GM21619 (cell line): ENCODE results near the gene CEP350.
A peak's percentile ranks its signal among the peaks of the same experiment; 100 is the strongest.

Experiments used
- ATAC-seq: cut with Tn5 transposase; IDR thresholded peaks from one replicate; pipeline ENCODE4 v1.9.1; 2021; ENCODE audit not compliant: unreplicated experiment

The CEP350 gene

DNA sequence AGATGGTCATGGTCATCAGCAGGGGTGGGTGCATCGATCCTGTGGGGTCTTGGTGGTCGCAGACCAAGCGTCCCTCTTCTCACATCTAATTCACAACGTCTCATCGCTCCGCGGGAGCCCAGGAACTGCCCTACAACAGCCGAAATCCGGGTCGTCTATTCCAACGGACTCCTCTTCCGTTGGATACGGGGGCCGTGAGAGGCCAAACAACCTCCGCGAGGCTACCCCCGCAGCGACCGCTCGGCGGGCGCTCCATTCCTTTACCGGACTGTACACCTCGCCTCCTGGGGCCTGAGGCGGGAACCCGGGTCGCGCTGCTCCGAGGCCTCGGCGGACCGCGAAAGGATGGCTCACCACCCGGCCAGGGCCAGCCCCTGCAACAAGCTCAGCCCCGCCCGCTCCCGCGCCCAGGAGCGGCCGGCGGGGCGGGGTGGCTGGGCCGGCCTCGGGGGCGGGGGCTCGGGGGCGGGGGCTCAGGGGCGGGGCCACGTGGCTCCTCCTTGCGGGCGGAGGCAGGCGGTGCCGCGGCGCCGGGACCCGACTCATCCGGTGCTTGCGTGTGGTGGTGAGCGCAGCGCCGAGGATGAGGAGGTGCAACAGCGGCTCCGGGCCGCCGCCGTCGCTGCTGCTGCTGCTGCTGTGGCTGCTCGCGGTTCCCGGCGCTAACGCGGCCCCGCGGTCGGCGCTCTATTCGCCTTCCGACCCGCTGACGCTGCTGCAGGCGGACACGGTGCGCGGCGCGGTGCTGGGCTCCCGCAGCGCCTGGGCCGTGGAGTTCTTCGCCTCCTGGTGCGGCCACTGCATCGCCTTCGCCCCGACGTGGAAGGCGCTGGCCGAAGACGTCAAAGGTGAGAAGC is 199.9 kb downstream of the CEP350 start, which contains the start of gene QSOX1:
Gene QSOX1, plus strand, starts transcription at position 545 of the 857 bp plus-strand sequence. Its CDS starts 39 bp downstream, at position 584.
- peak; percentile 87 for ATAC-seq

DNA sequence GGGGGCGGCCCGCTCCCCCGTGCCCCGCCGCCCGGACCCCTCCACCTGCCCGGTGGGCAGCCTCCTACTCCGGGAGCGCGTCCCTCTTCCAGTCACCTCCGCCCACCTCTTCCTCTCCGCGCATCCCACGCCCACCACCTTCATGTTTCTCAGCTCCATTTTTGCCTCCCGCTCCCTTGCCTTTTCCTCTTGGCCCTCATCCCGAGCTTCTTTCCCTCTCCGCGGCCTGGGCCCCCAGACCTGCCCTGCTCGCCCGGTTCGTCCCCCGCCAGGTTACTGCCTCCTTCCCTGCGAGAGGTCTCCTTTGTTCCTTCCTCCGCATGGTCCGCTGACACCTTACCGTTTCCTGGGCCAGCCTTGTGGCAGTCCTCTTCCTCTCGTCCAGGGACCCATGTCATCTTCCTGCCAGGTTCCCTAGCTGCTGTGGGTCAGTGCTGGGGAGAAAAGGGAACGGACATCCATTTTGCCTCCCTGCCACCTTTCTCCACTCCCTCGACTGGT is 200.6 kb downstream of the CEP350 start:
- no peak for ATAC-seq

DNA sequence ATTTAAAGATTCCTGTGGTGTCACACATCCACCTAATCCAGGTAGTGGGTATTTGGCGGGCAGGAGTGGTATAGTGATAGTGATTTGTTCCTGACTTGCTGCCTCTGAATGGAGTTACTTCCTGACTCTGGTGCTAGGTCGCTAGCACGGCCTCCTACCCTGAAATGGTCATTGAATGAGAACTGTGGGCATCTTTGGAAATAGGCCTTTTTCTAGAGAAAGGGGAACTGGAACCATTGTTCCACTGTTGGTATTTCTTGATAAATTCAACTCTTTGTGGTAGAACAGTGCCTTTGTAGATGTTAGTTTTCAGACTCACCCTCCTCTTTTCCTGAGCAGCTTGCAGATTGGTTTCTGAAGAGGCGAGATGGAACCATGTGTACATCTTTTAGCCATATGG is 201.6 kb downstream of the CEP350 start:
- no peak for ATAC-seq

DNA sequence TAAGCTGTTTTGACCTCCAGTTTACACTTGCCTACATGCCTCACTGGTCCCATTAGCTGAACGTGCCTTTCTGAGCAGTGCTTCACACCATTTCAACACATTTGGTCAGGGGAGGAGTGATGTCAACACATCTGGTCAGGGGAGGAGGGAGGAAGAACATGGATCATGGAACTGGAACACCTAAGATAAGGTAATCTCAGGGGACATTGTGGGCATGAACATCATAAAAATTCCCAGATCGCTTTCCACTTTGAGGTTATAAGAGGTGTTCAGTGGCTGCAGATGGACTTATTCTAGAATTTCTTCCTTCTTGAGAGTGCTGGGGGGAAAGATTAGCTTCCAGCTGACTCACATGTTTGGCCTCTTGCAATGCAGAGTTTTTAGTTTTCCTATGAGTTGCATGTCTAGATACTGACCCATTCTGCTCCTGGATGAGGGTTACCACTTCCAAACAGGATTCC is 202.1 kb downstream of the CEP350 start:
- ATAC-seq, result no peak

DNA sequence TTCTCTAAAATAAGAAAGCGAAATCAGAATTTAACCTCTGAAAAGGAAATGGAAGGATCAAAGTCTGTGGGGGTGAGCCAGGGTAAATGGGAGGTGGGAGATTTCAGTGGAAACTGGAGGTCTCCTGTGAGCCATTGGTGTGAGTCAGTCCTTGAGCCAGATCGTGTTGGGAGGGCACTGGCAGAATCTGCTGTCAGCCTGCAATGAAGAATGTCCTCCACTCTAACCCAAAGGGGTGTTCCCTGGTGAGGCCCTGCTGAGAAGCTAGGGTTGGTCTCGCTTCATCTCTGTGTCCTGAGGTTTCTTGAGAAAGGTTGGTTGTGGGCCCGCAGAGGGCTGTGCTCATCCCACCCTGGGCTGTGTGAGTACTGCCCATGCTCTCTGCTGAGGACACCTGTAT is 202.5 kb downstream of the CEP350 start:
- ATAC-seq, result no peak

DNA sequence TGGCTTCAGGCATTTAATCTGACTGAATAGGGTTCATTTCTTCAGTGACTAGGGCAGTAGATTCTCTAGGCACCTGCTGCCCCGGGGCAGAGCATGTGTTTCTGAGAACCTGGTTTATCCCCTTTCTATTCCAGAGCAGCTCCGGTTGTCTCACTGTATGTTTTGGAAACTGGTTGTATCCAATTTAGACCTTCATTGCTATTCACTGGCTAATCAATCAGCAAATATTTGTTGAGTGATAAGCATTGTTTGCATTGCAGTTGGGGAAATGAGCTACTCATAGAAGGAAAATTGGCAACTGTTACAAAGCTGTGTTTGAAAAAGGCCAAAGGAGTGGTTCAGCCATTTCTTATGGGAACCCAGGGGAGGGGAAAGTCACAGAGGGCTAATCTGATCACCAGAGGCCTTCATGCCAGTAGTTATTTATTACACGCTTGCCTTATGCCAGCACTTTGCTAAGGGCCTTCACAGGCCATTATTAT is 203.0 kb downstream of the CEP350 start:
- no peak for ATAC-seq

DNA sequence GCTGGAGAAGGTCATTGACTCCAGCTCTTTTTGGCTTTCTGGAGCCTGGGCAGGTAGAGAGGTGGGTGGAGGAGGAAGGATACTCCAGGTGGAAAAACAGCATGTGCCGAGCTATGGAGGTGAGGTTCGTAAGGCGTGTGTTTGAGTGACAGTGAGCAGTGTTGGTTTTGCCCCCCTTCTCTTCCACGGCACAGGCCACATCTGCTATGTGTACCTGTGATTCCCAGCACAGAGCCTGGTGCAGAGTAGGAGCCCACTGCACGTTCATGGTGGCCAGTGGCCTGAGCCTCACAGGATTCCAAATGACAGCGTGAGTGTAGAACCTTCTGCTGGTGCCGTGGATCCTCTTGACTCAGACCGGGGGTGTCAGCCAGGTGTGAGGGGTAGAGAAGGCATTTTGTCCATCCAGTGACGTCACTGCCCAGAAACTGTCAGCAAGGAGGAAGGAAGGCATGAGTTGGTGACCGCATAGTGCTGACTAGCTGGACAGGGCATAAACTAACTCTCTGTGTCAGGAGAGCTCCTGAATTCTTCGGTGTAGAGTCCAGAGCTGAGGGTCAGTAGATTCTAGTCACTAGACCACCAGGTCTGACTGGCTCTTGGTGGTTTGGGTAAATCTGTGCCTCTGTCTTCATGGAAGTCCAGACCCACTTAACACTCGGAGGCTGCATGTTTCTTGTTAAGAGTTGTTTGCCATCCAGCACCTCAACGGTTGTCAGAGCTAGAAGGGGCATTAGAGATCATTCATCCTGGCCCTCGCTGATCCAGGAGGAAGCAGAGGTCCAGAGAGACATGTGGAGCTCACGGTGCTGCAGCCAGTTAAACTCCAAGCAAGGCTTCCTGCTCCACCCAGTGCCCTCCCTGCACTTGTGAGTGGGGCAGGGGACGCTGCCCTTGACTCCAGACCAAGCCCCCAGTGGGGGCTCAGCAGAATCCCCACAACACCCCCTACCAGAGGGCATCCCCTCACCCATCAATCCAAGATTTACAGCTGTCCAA is 203.8 kb downstream of the CEP350 start:
- ATAC-seq, result no peak

DNA sequence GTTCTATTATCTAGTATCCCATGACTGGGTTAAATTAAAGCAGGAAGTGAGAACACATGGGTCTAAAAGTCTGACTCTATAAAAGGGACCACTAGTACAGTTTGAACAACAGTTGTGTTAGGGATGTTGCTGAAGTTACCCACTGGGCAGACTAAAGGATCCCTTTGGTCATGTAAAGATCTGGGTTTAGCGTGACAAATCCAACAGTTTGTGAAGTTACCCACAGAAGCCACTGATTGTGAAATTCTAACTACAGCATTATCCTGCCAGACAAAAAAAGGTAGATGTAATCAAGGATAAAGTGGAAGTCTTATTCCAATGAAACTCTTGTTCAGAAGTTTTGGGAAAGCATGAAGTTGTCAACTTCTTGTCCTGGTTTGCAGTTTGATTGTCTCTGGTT is 205.7 kb downstream of the CEP350 start:
- ATAC-seq, result no peak

DNA sequence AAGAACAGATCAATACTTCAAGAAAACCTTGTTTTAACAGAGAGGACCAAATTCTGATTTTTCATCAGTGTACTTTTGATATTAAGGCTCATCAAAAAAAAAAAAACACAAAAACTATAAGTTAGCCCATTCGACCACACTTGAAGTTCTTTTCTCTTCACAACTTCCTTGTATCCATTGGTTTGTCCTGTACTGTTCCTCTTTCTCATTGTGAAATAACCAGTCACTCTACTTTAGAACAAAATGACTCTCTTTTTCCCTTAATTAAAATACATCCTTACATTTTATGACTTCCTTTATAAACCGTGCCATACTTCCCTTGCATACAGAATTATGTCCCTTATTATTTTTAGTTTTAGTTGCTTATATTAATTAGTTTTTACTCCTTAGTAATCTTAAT is 208.4 kb downstream of the CEP350 start:
- no peak for ATAC-seq
